PC-3 (cell line): Measurements from ENCODE around the gene PKP3.

Experiments
- CTCF ChIP-seq: fragments of 300-600 bp; sonication (generic); conservative IDR thresholded peaks from 2 replicates; pipeline ENCODE4 v1.5.1; 2017; ENCODE audit warnings: antibody characterized with exemption, low read depth, mild to moderate bottlenecking, low read length
- EZH2 ChIP-seq: fragments of 300-600 bp; sonication (generic); IDR thresholded peaks from one replicate; pipeline ENCODE4 v1.6.1; 2017; ENCODE audit warnings: antibody characterized with exemption, mild to moderate bottlenecking, low read length; ENCODE audit not compliant: unreplicated experiment

DNA sequence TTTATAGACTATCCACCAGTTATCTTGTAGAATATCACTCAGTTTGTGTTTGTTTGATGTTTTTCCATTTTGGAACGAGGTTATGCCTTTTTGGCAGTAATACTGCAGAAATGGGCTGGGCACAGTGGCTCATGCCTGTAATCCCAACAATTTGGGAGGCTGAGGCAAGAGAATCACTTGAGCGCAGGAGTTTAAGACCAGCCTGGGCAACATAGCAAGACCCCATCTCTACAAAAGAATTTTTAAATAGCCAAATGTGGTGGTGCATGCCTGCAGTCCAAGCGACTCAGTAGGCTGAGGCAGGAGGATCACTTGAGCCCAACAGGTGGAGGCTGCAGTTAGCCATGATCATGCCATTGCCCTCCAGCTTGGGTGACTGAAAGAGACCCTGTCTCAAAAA is 47.5 kb upstream of the PKP3 start:
- TF ChIP-seq CTCF (no peak), EZH2 (no peak)
